SW 1271 (cell line): ENCODE data around the gene E2F2.

ENCODE experiments used
- DNase-seq, 2 experiments: peaks; one replicate each; lab custom pipeline; 2025; lab: John Stamatoyannopoulos, UW

Gene E2F2

DNA sequence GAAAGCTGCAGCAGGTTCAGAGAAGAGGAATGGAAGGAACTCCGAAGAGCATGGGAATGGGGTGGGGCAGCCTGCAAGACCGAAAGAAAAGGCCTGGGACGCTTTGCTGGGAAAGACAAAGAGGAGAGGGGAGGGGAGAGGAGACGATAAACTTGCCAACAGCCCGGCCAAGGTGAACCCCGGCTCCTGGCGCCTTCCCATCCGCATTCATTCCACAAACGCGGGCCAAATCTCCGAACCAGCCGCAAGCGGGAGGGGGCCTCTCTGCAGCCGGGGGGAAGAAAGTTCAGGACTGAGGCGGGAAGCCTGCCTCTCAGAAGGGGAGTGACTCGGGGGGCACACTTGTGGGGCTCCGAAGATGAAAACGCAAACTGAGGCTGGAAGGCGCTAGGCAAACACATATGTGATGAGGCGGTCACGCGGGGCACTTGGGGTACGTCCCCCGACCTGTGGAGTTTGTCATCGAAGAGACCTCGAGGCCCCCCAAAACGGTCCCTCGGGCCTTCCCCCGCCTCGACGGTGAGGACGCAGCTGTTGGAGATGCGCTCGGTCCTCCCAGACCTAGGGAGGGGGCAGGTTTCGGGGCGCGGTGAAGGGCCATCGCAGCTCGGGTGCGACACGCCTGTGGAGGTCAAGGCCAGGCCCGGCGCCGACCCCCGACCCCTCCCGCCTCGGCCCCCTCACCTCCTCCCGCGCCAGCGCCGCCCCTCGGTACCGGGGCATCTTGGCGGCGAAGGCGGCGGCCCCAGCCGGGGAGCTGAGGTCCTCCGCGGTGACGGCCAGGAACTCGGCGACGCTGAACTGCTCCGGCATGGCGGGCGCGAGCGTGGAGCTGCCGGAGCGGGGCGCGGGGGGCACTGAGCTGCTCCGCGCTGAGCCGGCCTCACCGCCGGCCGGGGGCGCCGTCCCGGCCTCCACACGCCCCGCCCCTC, 47.4 kb downstream of the E2F2 start, which contains the start of gene ASAP3:
Gene ASAP3 (minus strand): TSS at position 859 of the 932 bp plus-strand sequence. CDS start 46 bp downstream, at position 813.
- DNase-seq = no peak

DNA sequence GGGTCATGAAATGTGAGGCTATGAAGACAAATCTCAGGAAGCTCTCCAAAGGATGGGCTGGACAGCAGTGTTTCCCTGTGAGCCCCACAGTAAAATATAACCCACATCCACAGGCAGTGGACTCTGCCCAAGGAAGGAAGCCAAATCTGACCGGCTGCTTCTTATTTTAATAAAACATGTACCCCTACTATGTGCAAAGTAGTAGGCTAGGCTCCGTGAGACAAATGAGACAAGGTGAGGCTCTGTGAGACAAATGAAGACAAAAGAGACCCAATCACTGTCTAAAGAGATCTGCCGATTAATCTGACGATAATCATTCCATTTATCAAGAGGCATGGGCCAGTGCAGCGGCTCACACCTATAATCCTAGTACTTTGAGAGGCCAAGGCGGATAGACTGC, 49.1 kb downstream of the E2F2 start:
- DNase-seq = no peak

DNA sequence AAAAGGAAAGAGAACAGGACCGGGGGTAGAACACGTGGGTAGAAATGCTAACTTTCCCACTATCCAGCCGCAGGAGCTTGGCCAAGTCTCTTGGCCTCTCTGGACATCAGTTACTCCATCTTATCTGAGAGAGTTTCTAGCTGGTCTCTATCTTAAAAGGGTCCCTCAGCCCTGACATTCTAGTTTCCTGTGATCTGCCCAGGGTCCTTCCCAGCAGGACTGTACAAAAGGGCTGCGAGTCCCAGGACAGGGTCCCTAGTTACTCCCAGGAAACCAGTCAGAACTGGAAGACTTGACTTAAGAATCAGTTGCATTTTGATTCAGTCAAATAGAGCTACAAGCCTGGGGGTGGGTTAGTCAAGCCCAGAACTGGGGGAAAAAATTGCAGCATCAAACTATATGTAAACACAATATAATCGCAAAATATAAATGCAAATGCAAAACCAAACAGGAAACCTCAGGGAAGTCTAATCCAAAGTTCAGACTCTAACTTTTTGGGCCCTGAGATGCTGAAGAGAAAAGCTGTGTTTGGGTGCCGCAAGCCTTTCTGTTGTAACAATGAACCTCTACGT, 49.9 kb downstream of the E2F2 start:
- DNase-seq = no peak

DNA sequence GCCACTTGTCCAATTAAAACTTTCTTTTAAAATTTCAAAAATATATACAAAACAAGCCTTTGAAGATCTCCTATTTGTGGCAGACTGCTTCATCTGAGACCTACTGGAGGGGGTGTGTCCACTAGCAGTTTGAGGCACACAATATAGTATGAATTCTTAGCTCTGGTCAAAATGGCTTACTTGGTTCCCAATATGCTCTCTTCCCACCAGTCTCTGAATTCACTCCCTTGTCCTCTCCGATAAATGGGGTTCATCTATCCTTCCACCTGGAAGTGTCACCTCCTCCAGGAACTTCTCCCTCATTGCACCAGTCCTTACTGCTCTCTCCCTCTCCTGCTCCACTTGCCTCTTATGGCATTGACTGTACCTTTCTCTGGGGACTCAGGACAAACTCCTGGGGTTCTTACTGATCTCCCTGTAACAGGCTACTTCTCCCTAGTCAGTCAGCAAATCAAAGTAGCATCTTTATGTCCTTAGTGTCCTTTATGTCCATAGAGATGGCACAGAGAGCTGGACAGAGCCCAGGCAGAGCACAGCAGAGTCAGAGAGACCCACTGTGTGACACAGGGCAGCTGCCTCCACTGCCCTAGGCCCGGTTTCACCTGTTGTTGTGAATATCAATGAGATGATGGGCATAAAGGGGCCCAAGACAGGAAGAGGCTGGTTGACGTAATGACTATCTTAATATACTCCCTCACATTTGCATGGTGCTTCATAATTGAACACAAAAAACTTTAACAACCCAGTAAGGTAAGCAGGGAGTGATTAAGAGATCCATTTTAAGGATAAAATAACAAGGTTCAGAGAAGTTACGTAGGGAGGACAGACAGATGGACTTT, 50.6 kb downstream of the E2F2 start:
- no peak for DNase-seq

DNA sequence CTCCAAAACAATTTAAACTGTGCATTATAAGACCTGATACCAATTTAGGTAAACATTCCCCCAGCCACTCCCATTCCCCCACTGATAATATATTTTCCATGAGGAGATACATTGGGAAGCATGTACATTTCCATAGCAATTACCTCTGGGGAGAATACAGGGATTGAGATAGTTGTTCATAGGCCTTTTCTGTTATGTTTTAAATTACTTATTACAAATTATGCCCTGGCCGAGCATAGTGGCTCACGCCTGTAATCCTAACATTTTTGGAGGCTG, 51.4 kb downstream of the E2F2 start:
- no peak for DNase-seq

DNA sequence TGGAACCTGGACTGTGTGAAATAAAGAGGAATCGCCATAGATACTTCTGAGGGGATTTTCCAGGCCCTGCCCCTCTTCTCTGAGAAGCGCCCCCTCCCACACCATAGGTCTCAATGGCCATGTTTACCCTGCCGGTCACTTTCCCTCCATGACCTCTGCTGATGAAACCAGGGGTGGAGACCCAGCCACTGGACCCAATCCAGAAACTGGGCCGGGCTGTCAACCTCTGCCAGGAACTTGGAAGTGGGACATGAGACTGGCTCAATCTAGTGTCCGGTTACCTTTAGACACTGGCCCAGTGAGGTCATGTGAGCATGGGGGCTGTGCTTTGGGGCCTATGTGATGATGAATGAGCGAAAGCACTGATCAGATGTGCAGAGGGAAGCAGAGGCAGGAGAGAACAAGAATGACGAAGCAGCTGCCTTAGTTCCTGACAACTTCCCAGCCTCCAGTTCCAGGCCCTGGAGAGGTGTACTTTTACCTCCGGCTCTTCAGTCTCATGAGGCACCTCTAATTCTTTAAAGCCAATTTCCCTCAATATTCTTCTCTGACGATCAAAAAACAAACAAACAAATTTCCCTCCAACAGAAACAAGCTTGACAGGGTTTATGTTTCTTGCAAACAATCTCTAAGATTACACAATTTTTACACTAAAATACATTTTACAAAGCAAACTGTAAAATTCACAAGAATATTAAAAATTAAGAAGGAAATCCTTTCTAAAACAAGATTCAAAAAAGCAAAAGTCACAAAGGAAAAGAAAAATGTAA, 52.0 kb downstream of the E2F2 start:
- no peak for DNase-seq

DNA sequence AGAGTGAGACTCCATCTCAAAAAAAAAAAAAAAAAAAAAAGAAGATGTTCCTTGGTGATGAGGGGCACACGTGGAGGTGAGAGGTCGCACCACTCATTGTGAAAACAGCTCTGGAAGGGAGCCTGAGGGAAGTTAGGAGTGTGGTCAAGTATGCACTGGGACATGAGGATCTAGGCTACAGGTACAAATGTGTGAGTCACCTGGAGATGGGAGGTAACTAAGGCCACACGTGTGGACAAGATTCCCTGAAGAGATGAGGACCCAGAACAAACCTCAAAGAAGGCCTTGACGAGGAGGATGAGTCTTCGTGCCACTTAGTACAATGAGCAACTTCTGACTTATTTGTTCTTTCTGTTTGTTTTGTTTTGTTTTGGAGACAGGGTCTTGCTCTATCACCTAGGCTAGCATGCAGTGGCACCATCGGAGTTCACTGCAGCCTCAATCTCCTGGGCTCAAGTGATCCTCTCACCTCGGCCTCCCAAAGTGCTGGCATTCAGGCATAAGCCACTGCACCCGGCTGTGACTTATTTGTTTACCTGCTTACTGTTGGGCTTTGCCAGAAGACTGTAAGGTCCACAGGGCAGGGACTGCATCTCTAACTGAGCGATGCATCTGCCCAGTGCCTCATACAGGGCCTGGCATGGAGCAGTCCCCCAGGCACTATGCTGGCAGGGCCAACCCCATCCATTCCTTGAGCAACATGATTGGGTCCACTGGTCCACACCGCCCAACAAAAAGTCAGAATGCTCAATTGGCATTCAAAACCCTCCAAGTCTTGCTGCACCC, 53.5 kb downstream of the E2F2 start:
- DNase-seq = no peak

DNA sequence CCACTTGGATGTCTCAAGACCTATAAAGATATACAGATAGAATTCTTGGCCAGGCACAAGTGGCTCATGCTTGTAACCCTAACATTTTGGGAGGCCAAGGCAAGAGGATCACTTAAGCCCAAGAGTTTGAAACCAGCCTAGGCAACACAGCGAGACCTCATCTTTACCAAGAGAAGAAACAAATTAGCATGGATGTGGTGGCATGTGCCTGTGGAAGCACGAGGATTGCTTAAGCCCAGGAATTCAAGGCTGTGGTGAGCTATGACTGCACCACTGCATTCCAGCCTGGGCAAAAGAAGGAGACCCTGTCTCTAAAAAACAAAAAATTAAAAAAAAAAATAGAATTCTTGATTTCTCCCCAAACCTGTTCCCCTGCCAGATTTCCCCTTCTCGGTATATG, 55.4 kb downstream of the E2F2 start:
- no peak for DNase-seq

DNA sequence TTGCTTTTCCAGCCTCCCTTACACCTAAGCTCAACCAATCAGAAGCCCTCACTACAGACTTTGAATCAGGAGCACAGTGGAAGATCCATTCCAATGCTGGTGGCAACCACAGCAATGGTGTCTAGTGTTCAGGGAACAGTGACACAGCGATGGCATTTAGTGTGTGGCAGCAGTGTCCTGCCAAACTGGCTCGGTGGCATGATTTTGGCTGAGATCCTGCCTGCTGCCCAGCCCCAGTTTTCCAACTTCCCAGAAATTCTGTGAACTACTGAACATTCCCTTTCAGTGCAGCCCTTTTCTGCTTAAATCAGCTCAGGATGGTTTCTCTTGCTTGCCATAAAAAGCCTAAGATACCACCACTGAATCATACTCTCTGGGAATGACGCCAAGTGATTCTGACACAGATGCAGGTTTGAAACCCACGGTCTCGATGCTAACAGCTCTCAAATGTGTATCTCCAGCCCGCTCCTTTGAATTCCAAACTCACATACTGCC, 55.9 kb downstream of the E2F2 start:
- no peak for DNase-seq

DNA sequence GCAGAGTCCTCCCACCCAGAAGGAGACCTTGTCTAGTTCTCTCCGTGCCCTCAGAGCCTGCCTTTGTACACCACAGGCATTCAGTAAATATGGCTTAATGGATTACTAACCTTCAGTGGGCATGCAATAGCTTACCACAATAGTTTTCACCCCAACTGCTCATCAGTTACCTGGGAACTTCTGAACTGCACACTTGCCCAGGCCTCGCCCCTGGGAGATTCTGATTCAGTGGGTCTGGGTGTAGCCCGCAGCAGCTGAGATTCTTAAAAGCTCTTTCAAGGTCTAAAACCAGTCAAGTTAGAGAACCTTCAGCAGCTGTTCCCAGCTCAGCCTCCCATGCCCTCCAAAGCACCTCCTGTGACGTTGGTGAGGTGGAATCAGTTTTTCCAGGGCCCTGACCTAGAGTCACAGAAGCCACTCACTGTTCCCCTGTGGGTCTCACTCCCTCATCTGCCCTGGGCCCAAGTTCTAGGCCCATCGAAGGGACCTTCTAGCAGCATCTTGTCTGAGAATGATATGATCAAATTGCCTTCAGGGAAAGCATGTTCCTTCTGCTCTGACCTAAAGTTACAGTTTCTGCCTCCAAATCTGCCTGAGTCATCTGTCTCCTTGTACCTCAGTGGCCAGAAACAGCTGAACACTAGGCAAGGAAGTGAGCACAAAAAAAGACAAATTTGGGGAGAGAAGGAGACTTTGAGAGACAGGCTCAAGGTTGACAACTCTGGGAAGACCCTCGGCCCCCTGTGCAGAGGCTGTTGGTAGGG, 57.8 kb downstream of the E2F2 start:
- no peak for DNase-seq

DNA sequence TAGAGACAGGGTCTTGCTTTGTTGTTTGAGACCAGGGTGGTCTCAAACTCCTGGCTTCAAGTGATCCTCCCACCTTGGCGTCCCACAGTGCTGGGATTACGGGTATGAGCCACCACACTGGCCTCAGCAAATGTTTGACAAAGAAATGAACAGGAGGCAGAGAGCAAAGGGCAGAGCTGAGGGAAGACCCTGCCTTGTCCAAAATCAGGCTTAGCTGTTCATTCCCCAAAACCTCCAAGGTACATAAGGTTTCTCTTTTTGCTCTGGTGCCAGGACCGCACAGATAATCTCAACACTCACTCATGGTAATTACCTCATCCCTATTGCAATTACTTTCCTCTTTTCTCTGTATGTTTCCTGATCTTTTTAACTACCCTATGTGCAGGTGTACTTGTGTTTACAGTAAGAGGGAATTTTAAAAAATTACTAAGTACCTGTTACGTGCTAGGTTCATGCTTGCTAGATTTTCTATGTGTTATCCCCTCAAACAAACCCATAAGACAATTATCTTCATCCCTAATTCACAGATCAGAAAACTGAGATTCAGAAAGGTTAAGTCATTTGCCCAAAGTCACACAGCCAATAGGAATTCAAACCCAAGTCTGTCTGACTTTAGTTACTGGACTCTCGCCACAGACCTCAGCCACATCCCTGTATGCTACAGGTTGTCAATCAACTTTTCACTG, 58.5 kb downstream of the E2F2 start:
- no peak for DNase-seq

DNA sequence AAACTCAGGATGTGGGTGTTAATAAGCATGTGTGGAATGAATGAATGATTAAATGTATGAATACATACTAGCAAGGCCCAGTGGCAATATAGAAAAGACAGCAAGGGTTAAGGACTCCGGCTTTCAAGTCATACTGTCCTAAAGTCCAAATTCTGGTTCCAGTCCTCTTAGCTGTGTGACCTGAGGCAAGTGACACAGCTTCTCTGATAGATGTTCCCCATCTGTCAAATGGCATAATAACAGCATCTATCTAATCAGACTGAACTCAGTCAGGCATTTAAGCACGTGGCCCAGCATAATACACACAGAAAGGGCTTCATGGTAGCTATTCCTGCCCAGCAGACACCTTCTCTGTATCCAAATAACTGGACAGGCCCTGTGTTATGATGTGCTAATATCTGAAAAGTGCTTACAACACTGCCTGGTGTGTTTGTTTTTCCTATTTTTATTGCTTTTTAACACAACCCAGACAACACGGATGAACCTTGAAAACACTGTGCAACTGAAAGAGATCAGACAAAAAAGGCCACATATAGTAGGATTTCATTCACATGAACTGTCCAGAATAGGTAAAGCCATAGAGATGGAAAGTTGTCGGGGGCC, 59.5 kb downstream of the E2F2 start:
- no peak for DNase-seq

DNA sequence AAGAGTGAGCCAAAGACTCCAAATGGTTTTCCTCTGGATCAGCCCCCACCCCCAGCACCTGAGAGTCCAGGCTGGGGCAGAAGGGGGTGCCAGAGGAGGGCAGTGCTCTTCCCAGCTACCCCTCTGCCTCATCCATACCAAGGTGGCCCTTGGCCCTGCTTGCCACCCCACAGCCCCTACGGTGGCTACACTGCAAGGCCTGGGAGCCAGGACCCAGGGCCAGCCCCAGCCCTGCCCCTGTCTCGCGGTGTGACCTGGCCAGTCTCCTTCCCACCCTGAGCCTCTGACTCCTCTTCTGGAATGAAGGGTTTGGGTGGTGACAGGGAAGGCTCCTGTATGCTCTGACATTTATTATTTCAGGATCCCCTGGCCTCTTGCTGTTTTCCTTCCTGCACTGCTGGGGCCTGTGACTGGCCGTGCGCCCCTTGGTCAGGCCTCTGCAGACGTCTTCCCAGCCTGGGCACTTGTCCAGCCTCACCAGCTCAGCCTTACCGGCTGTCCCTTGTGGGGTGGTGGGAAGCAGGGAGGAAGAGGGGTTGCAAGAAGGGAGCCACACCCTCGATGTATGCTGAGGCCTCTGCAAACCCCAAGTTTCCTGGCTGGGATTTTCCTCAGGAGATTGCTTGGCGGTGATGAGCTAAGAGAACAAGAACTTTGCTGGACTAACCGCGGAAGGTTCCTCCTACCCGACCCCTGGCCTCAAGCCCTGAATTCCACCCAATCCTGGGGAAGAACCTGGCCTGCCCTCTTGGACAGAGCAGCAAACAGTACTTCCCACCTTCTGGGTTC, 60.6 kb downstream of the E2F2 start:
- no peak for DNase-seq

DNA sequence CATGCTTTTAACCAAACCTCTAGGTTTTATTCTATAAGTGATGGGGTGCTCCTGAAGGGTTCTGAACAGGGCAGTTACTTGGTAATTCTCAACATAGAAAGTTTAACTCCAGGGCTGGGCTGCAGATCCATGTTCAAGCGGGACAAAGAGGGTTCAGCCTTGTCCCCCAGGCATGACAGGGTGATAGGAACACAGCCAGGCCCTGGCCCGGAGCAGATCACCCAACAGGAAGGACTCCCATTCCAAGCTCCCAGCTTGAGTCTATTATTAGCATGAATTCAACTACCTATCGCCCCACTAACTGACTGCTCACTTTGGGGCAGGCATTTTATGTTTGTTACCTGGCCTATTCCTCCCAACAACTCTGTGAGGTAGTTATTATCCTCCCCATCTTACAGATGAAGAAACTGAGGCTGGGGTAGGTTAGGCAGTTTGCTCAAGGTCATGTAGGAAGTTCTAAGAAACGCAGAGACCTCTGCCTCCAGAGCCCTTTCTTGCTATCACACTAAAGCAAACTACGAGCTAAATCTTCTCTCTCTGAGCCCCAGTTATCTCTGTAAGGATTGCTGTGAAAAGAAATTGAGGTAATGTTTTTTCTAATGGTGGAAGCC, 61.6 kb downstream of the E2F2 start:
- DNase-seq = no peak

DNA sequence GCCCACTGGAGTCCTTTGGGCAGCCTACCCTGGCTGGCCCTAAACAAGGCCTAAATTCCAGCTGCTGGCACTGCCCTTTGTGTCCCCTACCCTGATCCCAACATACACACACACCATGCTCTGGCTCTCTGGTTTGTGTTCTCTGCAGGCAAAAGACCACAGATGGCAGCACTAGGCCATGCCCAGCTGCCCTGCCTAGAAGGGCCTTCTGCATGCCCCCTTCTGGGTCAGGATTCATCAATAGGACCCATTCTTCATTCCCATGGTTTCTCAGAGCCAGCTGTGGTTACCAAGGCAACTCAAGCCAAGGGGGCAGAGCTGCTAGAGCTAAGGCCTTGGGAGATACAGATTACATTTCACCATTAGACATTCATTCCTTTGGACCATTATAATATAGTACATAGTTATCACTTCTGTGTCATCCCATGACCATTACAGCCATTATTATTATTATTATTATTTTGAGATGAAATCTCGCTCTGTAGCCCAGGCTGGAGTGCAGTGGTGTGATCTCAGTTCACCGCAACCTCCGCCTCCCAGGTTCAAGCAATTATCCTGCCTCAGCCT, 64.5 kb downstream of the E2F2 start:
- no peak for DNase-seq

DNA sequence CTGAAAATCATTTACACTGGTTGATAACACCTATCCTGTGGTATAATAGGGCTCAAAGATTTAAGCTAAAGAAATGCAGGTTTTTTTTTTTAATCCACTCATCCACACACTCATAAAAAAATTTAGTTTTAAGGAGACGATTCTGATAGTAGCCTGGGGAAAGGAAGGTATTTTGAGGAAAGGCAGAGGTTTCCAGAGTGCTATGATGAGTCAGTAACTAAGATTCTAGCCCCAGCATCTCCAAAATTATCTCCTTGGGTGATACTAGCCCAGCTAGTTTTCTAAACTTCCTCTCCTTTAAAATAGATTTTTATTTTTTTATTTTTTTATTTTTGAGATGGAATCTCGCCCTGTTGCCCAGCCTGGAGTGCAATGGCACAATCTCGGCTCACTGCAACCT, 67.7 kb downstream of the E2F2 start:
- no peak for DNase-seq

DNA sequence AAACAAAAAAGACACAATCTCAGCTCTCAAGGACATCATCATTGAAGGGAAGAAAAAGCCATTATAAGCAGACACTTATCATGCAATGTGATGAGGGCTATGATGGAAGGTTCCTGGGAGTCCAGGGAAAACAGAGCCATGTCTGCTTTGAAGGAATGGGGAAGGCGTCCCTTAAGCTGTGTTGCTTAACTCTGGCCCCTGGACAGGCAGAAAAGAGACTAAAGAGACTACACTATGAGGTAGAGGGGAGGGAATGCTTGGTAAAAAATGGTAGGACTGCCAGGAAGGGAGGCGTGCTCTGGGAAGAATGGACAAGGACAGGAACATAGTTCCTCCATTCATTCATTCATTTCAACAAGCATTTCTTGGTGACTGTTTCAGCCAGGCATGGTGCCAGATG, 68.3 kb downstream of the E2F2 start:
- DNase-seq = no peak

DNA sequence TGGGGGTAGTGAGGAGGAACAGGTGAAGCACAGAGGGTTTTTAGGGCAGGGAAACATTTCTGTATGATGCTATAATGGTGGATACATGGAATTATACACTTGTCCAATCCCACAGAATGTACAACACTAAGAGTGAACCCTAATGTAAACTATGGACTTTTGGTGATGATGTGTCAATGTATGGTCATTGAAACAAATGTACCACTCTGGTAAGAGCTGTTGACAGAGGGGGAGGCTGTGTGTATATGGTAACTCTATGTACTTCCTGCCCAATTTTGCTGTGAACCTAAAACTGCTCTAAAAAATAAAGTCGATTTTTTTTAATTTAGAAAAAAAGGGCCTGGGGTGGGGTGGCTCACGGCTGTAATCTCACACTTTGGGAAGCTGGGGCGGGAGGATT, 70.0 kb downstream of the E2F2 start:
- no peak for DNase-seq
